A549 treated with ZK216348 at 1 μM for 4 hours (cell line): ENCODE measurements around the gene KRT23. TPM values are rescaled to one million over a fixed set of nuclear protein-coding genes. Genes with fewer than 3 reads are reported as not detected.

ENCODE experiments used
- total RNA-seq: library from RNA; stranded (reverse); fragments of 200-300 nt; extraction: Qiagen RNA extraction; gene quantifications from 5 replicates; pipeline ENCODE4 v1.2.3, GENCODE V29; 2022; ENCODE audit warnings: low read depth

The KRT23 gene, protein sequence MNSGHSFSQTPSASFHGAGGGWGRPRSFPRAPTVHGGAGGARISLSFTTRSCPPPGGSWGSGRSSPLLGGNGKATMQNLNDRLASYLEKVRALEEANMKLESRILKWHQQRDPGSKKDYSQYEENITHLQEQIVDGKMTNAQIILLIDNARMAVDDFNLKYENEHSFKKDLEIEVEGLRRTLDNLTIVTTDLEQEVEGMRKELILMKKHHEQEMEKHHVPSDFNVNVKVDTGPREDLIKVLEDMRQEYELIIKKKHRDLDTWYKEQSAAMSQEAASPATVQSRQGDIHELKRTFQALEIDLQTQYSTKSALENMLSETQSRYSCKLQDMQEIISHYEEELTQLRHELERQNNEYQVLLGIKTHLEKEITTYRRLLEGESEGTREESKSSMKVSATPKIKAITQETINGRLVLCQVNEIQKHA
- total RNA-seq = 0.08 to 0.31 TPM (median 0.18 TPM) in 3 of 5 replicates, not detected in the others

DNA sequence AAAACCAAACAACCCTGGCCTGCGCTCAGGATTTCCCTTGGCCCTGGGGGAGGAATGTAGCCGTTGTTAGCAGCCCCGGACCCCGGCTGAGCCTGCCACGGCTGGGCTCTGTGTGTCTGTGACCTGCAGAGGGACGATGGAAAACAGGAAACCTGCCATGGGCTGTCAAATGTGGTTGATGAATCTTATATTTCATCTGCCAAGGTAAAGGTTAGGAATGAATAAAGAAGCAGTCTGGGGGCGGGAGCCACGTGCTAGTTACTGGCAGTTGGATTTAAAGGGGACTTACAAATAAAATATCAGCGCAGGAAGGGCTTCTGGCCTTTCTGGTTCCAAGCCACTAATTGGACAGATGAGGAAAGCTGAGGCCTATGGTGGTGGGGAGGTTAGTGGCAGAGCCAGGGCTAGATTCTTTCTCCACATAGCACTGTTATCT lies at the start of gene KRT23:
KRT23 (minus strand) TSS at position 263 of the 436 bp plus-strand sequence. CDS start 1,043 bp downstream, outside the sequence.

DNA sequence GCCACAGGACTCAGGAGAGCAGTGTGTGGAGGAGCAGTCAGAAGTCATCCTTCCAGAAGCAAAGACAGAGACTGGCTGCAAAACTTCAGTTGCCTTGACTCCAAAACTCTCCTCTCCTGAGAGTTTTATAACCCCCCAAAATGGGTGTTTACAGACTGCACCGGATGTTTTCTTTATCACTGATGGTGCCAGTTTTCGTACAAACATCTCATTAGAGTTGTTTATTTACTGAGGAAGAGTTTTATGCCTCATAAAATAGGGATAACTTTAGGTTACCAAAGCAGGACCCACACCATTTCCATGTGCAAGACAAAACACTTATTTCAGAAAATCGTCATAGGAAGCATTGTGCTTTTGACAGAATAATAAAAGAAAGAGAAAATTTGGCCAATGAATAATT lies 46.8 kb upstream of the KRT23 start, which contains the start of gene KRT40:
KRT40 (minus strand) TSS at position 101 of the 400 bp plus-strand sequence; CDS start at position 48, 53 bp downstream.

DNA sequence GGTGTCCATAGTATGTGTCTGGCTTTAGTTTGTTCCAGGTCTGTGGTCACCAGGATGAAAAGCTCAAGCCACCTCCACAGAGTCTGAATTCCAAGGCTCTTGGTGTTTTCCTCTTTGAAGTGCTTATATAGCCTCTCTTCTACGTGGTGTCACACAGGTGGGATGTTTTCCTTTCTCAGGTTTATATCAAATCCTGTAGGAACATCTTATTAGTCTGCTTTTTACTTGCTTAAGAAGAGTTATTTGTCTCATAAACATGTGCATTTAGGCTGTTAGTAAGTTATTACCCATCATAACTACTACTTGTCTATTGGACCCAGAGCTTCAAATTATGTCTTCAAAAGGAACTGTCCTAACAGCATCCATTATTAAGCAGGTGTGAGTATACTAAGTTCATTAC lies 29.4 kb upstream of the KRT23 start, which contains the start of gene KRT39:
KRT39 (minus strand) TSS at position 101 of the 400 bp plus-strand sequence; CDS start at position 9, 92 bp downstream.

DNA sequence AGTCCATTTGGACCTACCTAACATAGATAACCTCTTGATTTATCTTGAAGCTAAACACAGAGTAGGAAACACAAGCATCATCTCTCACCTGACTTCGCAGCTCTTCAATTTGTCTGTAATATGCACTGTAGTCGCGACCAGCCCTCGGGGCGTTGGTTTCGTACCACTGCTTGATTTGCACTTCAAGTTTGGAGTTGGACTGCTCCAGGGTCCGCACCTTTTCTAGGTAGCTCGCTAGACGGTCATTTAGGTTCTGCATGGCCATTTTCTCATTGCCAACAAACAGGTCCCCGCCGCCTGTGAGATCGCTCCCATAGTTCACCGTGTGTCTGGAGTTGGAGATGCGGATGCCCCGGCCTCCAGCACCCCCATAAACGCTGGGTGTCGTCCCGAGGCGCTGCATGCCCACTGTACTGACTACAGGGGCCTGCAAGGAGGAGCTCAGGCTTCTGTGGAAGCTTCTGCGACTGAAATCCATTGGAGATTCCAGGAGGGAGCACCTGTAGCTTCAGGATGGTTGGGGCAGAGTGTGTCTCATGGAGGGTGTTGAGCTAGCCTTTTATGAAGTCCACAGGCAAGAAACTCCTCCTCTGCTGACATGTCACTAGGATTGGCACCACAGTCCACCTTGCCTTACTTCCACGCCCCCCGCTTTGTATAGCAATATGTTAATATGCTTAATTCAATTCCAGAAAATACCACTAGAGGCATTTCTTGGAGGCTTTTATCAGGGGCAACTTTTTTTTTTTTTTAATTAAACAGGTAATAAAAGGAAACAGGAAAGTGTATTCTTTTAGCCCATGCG lies 52.5 kb downstream of the KRT23 start, which contains the start of gene KRT20:
KRT20 (minus strand) TSS at position 535 of the 805 bp plus-strand sequence; CDS start at position 478, 57 bp downstream.

Other genes starting within 250 kb of the KRT23 start
- gene KRT24, start 233.9 kb downstream of the KRT23 start, total RNA-seq = not detected in 5 replicates
- not detected in 5 replicates for gene KRT25, start 182.3 kb downstream of the KRT23 start, total RNA-seq
- not detected in 5 replicates for gene KRT26, start 165.4 kb downstream of the KRT23 start, total RNA-seq
- not detected in 5 replicates for gene KRT27, start 155.1 kb downstream of the KRT23 start, total RNA-seq
- not detected in 5 replicates for gene KRT28, start 137.7 kb downstream of the KRT23 start, total RNA-seq
- 99.6 to 118 TPM (median 105 TPM) in 5 replicates for gene KRT10, start 115.0 kb downstream of the KRT23 start, total RNA-seq
- not detected in 5 replicates for gene KRT12, start 70.4 kb downstream of the KRT23 start, total RNA-seq
- 0.18 to 0.61 TPM (median 0.31 TPM) in 5 replicates for gene KRT20, start 52.4 kb downstream of the KRT23 start, total RNA-seq
- gene KRT39, start 29.3 kb upstream of the KRT23 start, total RNA-seq = not detected in 5 replicates
- gene KRT40, start 46.7 kb upstream of the KRT23 start, total RNA-seq = not detected in 5 replicates
- not detected in 5 replicates for gene KRTAP3-3, start 56.5 kb upstream of the KRT23 start, total RNA-seq
- not detected in 5 replicates for gene KRTAP3-2, start 62.3 kb upstream of the KRT23 start, total RNA-seq
- gene KRTAP3-1, start 71.5 kb upstream of the KRT23 start, total RNA-seq = not detected in 5 replicates
- not detected in 5 replicates for gene KRTAP1-5, start 89.6 kb upstream of the KRT23 start, total RNA-seq
- not detected in 5 replicates for gene KRTAP1-4, start 92.5 kb upstream of the KRT23 start, total RNA-seq
- gene KRTAP1-3, start 97.2 kb upstream of the KRT23 start, total RNA-seq = not detected in 5 replicates
- gene KRTAP1-1, start 103.8 kb upstream of the KRT23 start, total RNA-seq = not detected in 5 replicates
- not detected in 5 replicates for gene KRTAP2-1, start 109.7 kb upstream of the KRT23 start, total RNA-seq
- not detected in 5 replicates for gene KRTAP2-2, start 117.6 kb upstream of the KRT23 start, total RNA-seq
- not detected in 5 replicates for gene KRTAP2-3, start 122.5 kb upstream of the KRT23 start, total RNA-seq
- gene KRTAP2-4, start 128.2 kb upstream of the KRT23 start, total RNA-seq = not detected in 5 replicates
- not detected in 5 replicates for gene KRTAP4-7, start 146.5 kb upstream of the KRT23 start, total RNA-seq
- not detected in 5 replicates for gene KRTAP4-8, start 160.5 kb upstream of the KRT23 start, total RNA-seq
- not detected in 5 replicates for gene KRTAP4-16, start 164.6 kb upstream of the KRT23 start, total RNA-seq
- not detected in 5 replicates for gene KRTAP4-9, start 167.7 kb upstream of the KRT23 start, total RNA-seq
- not detected in 5 replicates for gene KRTAP4-11, start 180.7 kb upstream of the KRT23 start, total RNA-seq
- gene KRTAP4-12, start 186.5 kb upstream of the KRT23 start, total RNA-seq = not detected in 5 replicates
- not detected in 5 replicates for gene KRTAP4-6, start 202.9 kb upstream of the KRT23 start, total RNA-seq
- gene KRTAP4-5, start 212.2 kb upstream of the KRT23 start, total RNA-seq = not detected in 5 replicates
- gene KRTAP4-4, start 223.1 kb upstream of the KRT23 start, total RNA-seq = not detected in 5 replicates
- not detected in 5 replicates for gene KRTAP4-3, start 230.6 kb upstream of the KRT23 start, total RNA-seq
- gene KRTAP4-2, start 240.6 kb upstream of the KRT23 start, total RNA-seq = not detected in 5 replicates
- 0.32 TPM in 1 of 5 replicates, not detected in the others for gene KRTAP4-1, start 247.3 kb upstream of the KRT23 start, total RNA-seq